Measurements from ENCODE around the gene NDST4.

Gene NDST4

DNA sequence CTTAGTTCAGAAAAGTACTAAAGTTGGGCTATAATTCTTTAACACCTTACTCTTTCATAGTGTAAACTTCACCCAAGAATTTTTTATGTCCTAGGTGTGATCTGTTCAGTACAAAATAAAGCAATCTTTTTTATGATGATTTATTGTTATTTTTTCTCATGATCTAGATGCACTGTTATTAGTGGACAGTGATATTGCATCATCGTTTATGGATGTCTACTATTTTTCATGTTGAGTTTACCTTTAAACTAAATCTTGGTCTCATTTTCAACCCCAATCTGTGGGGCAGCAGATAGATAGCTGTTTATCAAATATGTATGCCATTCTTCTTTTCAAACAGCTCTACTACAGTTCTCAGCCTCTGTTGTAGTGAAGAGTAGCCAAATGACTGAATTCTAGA, 299.5 kb downstream of the NDST4 start:
- FAIRE-seq (no peak), DNase-seq (ENCODE audit: extremely low spot score, insufficient read length, low read depth) (no peak)

- FAIRE-seq = no peak
- DNase-seq (ENCODE audit: extremely low spot score, insufficient read length, low read depth) = no peak
Observed at GRCh38 chr4:114811564-114812301, 301.7 kb downstream of the NDST4 start.

DNA sequence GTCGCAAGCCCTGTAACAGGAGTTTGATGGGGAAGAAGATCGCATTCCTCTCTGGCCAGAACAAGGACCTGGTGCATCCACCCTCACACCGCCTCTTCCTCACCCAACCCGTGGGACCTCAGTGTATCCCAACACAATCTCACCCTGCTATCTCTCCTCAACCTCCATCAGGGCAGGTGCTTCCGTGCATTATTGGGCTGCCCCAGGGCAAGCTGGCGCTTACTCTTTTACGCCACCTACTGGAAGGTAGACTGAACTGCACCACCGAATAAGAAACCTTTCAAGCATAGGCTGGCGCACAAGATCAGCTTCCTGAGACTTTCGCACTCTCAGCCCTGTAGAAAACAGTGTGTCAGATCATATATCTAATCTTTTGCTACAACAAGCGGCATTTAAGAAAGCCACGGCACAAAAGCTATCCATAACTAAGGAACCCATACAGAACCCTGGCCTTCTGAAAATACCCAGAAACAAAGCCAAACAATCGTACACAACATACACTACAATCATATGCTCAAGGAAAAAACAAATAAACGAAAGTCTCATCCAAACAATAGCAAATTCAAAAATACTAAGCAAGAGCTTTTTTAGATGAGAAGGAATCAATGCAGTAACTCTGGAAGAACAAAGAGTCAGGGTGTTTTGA, 305.5 kb downstream of the NDST4 start:
- FAIRE-seq = peak; percentile 84
- DNase-seq (ENCODE audit: extremely low spot score, insufficient read length, low read depth) = peak; percentile 18

- FAIRE-seq (no peak), DNase-seq (ENCODE audit: extremely low spot score, insufficient read length, low read depth) (no peak)
Observed at GRCh38 chr4:114807357-114807756, 306.1 kb downstream of the NDST4 start.

- no peak for FAIRE-seq
- no peak for DNase-seq (ENCODE audit: extremely low spot score, insufficient read length, low read depth)
Observed at GRCh38 chr4:114791976-114792375, 321.4 kb downstream of the NDST4 start.

- DNase-seq (ENCODE audit: extremely low spot score, insufficient read length, low read depth) = no peak
- no peak for FAIRE-seq
Observed at GRCh38 chr4:114785570-114785969, 327.9 kb downstream of the NDST4 start.

DNA sequence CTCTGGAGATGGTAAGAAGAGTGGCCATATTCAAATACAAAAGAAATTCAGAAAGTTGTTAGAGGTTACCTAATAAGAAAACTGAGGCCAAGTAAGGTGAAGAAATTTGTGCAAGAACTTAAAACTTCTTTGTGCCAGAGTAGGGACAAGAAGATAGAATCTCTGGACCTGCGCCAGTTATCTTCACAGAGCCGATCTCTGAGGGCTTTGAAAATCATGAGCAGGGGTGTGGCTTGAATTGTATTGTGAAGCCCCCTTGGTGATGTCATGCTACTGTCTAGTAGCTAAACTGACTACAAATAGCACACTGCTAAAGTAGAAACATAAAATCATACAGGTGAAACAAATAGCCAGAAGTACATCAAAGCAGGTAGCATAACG, 330.2 kb downstream of the NDST4 start:
- no peak for FAIRE-seq
- no peak for DNase-seq (ENCODE audit: extremely low spot score, insufficient read length, low read depth)

GRCh38 chr4:114782415-114783214, 330.8 kb downstream of the NDST4 start:
- FAIRE-seq (no peak), DNase-seq (ENCODE audit: extremely low spot score, insufficient read length, low read depth) (no peak)

DNA sequence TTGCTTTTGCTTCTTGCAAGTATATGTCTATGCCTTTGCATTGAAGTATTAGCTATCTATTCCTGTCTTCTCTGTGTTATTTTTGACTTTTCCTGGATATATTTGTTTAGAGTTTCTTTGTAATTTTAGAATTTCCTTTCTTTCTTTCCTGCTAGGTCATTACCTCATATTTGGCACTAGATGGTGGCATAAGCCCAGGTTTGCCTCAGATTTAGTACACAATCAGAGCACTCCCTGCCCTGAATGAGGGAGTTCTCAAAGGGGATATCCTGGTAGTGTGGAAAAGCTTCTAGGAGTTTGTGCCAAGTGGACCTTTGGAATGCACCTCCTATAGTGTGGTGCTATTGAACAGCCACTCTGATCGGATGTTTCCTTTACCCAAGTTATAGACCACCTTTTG, 333.2 kb downstream of the NDST4 start:
- no peak for FAIRE-seq
- DNase-seq (ENCODE audit: extremely low spot score, insufficient read length, low read depth) = no peak
